Activated naive CD8-positive, alpha-beta T cell treated with anti-CD3 and anti-CD28 coated beads, Interleukin-2, amount 50 U/mL, for 24 hours (primary cell): ENCODE measurements around the gene OPCML.

Experiments used
- ATAC-seq: fragments of 150-1000 bp; cut with Tn5 transposase; one replicate; pipeline ENCODE4 v1.10.0; 2021
- DNase-seq: peaks from one replicate; pipeline ENCODE4 v3.0.0; 2021
- H3K27ac Mint-ChIP-seq: one replicate; pipeline ENCODE4 v1.8.0; 2021; ENCODE audit warnings: mild to moderate bottlenecking, mixed read lengths
- H3K27me3 Mint-ChIP-seq: one replicate; pipeline ENCODE4 v1.8.0; 2021; ENCODE audit warnings: mixed read lengths
- H3K36me3 Mint-ChIP-seq: one replicate; pipeline ENCODE4 v1.8.0; 2021; ENCODE audit warnings: low read depth, mixed read lengths
- H3K4me1 Mint-ChIP-seq: one replicate; pipeline ENCODE4 v1.8.0; 2021; ENCODE audit warnings: mixed read lengths
- H3K4me3 Mint-ChIP-seq: one replicate; pipeline ENCODE4 v1.8.0; 2021; ENCODE audit warnings: mild to moderate bottlenecking, moderate library complexity, mixed read lengths
- H3K9me3 Mint-ChIP-seq: one replicate; pipeline ENCODE4 v1.8.0; 2021; ENCODE audit warnings: mixed read lengths

OPCML gene

GRCh38 chr11:132840191-132840590 is 692.1 kb downstream of the OPCML start:
- DNase-seq (no peak), ATAC-seq (no peak)
- H3K27ac Mint-ChIP-seq = no peak overlapping the region
- H3K9me3 Mint-ChIP-seq = no peaks in the 10 kb centered on the region
- H3K4me1 Mint-ChIP-seq = no peaks in the 10 kb centered on the region
- no peaks in the 10 kb centered on the region for H3K27me3 Mint-ChIP-seq
- H3K36me3 Mint-ChIP-seq = no peaks in the 10 kb centered on the region
- H3K4me3 Mint-ChIP-seq = no peak overlapping the region

GRCh38 chr11:132839236-132839945 is 692.9 kb downstream of the OPCML start:
- no peak overlapping the region for H3K27ac Mint-ChIP-seq
- ATAC-seq (no peak), DNase-seq (no peak)
- H3K4me1 Mint-ChIP-seq = no peaks in the 10 kb centered on the region
- no peaks in the 10 kb centered on the region for H3K9me3 Mint-ChIP-seq
- no peaks in the 10 kb centered on the region for H3K27me3 Mint-ChIP-seq
- H3K36me3 Mint-ChIP-seq = no peaks in the 10 kb centered on the region
- H3K4me3 Mint-ChIP-seq = no peak overlapping the region

- H3K27me3 Mint-ChIP-seq = no peaks in the 10 kb centered on the region
- no peak for DNase-seq
- ATAC-seq = no peak
- H3K27ac Mint-ChIP-seq = no peak overlapping the region
- H3K36me3 Mint-ChIP-seq = no peaks in the 10 kb centered on the region
- H3K9me3 Mint-ChIP-seq = no peaks in the 10 kb centered on the region
- no peaks in the 10 kb centered on the region for H3K4me1 Mint-ChIP-seq
- H3K4me3 Mint-ChIP-seq = no peak overlapping the region
Measured at GRCh38 chr11:132838627-132839026, 693.7 kb downstream of the OPCML start.

GRCh38 chr11:132831272-132831671 is 701.0 kb downstream of the OPCML start:
- no peak for ATAC-seq

GRCh38 chr11:132824642-132825041 is 707.7 kb downstream of the OPCML start:
- DNase-seq (no peak), ATAC-seq (no peak)
- H3K9me3 Mint-ChIP-seq = no peaks in the 10 kb centered on the region

More at GRCh38 chr11:132831272-132831671, 701.0 kb downstream of the OPCML start:
- Mint-ChIP-seq H3K27me3 (no peaks in the 10 kb centered on the region), H3K4me3 (no peak overlapping the region), H3K4me1 (no peaks in the 10 kb centered on the region), H3K36me3 (no peaks in the 10 kb centered on the region), H3K27ac (no peak overlapping the region), H3K9me3 (no peaks in the 10 kb centered on the region)
- DNase-seq = no peak

GRCh38 chr11:132822276-132822675 is 710.0 kb downstream of the OPCML start:
- Mint-ChIP-seq H3K27me3 (peaks cover 1% of the 10 kb centered on the region), H3K27ac (no peak overlapping the region), H3K4me1 (no peaks in the 10 kb centered on the region), H3K9me3 (no peaks in the 10 kb centered on the region), H3K4me3 (no peak overlapping the region), H3K36me3 (no peaks in the 10 kb centered on the region)
- ATAC-seq = no peak
- DNase-seq = no peak

More at GRCh38 chr11:132824642-132825041, 707.7 kb downstream of the OPCML start:
- Mint-ChIP-seq H3K4me1 (no peaks in the 10 kb centered on the region), H3K36me3 (no peaks in the 10 kb centered on the region), H3K27ac (no peak overlapping the region), H3K27me3 (peaks cover 1% of the 10 kb centered on the region), H3K4me3 (no peak overlapping the region)

GRCh38 chr11:132821499-132821898 is 710.8 kb downstream of the OPCML start:
- Mint-ChIP-seq H3K9me3 (no peaks in the 10 kb centered on the region), H3K27ac (no peak overlapping the region), H3K4me3 (no peak overlapping the region), H3K36me3 (no peaks in the 10 kb centered on the region), H3K27me3 (peaks cover 1% of the 10 kb centered on the region), H3K4me1 (no peaks in the 10 kb centered on the region)
- DNase-seq (no peak), ATAC-seq (no peak)

GRCh38 chr11:132821014-132821413 is 711.3 kb downstream of the OPCML start:
- no peaks in the 10 kb centered on the region for H3K9me3 Mint-ChIP-seq
- no peaks in the 10 kb centered on the region for H3K4me1 Mint-ChIP-seq
- DNase-seq (no peak), ATAC-seq (no peak)
- no peak overlapping the region for H3K27ac Mint-ChIP-seq
- H3K27me3 Mint-ChIP-seq = peaks cover 1% of the 10 kb centered on the region
- H3K4me3 Mint-ChIP-seq = no peak overlapping the region
- H3K36me3 Mint-ChIP-seq = no peaks in the 10 kb centered on the region

GRCh38 chr11:132818951-132819350 is 713.4 kb downstream of the OPCML start:
- H3K9me3 Mint-ChIP-seq = no peaks in the 10 kb centered on the region
- ATAC-seq (no peak), DNase-seq (no peak)
- no peak overlapping the region for H3K4me3 Mint-ChIP-seq
- H3K27ac Mint-ChIP-seq = no peak overlapping the region
- peaks cover 1% of the 10 kb centered on the region for H3K27me3 Mint-ChIP-seq
- no peaks in the 10 kb centered on the region for H3K4me1 Mint-ChIP-seq
- H3K36me3 Mint-ChIP-seq = no peaks in the 10 kb centered on the region

GRCh38 chr11:132817387-132817786 is 714.9 kb downstream of the OPCML start:
- H3K27ac Mint-ChIP-seq = no peak overlapping the region
- H3K4me1 Mint-ChIP-seq = no peaks in the 10 kb centered on the region
- no peak for ATAC-seq

GRCh38 chr11:132814410-132814809 is 717.9 kb downstream of the OPCML start:
- Mint-ChIP-seq H3K4me3 (no peak overlapping the region), H3K27ac (no peak overlapping the region), H3K36me3 (no peaks in the 10 kb centered on the region), H3K27me3 (peaks cover 2% of the 10 kb centered on the region), H3K9me3 (no peaks in the 10 kb centered on the region), H3K4me1 (no peaks in the 10 kb centered on the region)
- DNase-seq = no peak
- ATAC-seq = no peak

More at GRCh38 chr11:132817387-132817786, 714.9 kb downstream of the OPCML start:
- Mint-ChIP-seq H3K36me3 (no peaks in the 10 kb centered on the region), H3K4me3 (no peak overlapping the region), H3K9me3 (no peaks in the 10 kb centered on the region), H3K27me3 (peaks cover 1% of the 10 kb centered on the region)
- DNase-seq = no peak

GRCh38 chr11:132811649-132812048 is 720.7 kb downstream of the OPCML start:
- no peak for ATAC-seq

GRCh38 chr11:132809070-132809469 is 723.2 kb downstream of the OPCML start:
- H3K36me3 Mint-ChIP-seq = no peaks in the 10 kb centered on the region
- no peak for DNase-seq
- no peak overlapping the region for H3K27ac Mint-ChIP-seq
- H3K4me1 Mint-ChIP-seq = no peaks in the 10 kb centered on the region
- peaks cover 16% of the 10 kb centered on the region for H3K9me3 Mint-ChIP-seq
- H3K4me3 Mint-ChIP-seq = no peak overlapping the region
- ATAC-seq = no peak
- H3K27me3 Mint-ChIP-seq = peaks cover 2% of the 10 kb centered on the region

More at GRCh38 chr11:132811649-132812048, 720.7 kb downstream of the OPCML start:
- Mint-ChIP-seq H3K27ac (no peak overlapping the region), H3K27me3 (peaks cover 2% of the 10 kb centered on the region), H3K36me3 (no peaks in the 10 kb centered on the region), H3K4me1 (no peaks in the 10 kb centered on the region), H3K4me3 (no peak overlapping the region), H3K9me3 (peaks cover 2% of the 10 kb centered on the region)
- DNase-seq = no peak

- Mint-ChIP-seq H3K36me3 (no peaks in the 10 kb centered on the region), H3K4me3 (no peak overlapping the region), H3K4me1 (no peaks in the 10 kb centered on the region), H3K27me3 (no peaks in the 10 kb centered on the region), H3K27ac (no peak overlapping the region), H3K9me3 (peaks cover 16% of the 10 kb centered on the region)
- DNase-seq (no peak), ATAC-seq (no peak)
Measured at GRCh38 chr11:132804258-132804657, 728.0 kb downstream of the OPCML start.

GRCh38 chr11:132803436-132803835 is 728.9 kb downstream of the OPCML start:
- no peaks in the 10 kb centered on the region for H3K27me3 Mint-ChIP-seq
- ATAC-seq = no peak
- no peak for DNase-seq
- H3K4me1 Mint-ChIP-seq = no peaks in the 10 kb centered on the region
- H3K27ac Mint-ChIP-seq = no peak overlapping the region
- H3K4me3 Mint-ChIP-seq = no peak overlapping the region
- peaks cover 16% of the 10 kb centered on the region for H3K9me3 Mint-ChIP-seq
- H3K36me3 Mint-ChIP-seq = no peaks in the 10 kb centered on the region

GRCh38 chr11:132802947-132803346 is 729.4 kb downstream of the OPCML start:
- H3K27me3 Mint-ChIP-seq = no peaks in the 10 kb centered on the region
- DNase-seq = no peak
- no peak overlapping the region for H3K4me3 Mint-ChIP-seq
- ATAC-seq = no peak
- no peaks in the 10 kb centered on the region for H3K4me1 Mint-ChIP-seq
- H3K27ac Mint-ChIP-seq = no peak overlapping the region
- peaks cover 16% of the 10 kb centered on the region for H3K9me3 Mint-ChIP-seq
- H3K36me3 Mint-ChIP-seq = no peaks in the 10 kb centered on the region
